Putamen (tissue), 1 donor: Measurements from ENCODE around the gene ADAT2.

Experiments used
- DNase-seq: peaks from one replicate; pipeline ENCODE4 v3.0.0-alpha.2; 2016; ENCODE audit warnings: low spot score

ADAT2 gene

DNA sequence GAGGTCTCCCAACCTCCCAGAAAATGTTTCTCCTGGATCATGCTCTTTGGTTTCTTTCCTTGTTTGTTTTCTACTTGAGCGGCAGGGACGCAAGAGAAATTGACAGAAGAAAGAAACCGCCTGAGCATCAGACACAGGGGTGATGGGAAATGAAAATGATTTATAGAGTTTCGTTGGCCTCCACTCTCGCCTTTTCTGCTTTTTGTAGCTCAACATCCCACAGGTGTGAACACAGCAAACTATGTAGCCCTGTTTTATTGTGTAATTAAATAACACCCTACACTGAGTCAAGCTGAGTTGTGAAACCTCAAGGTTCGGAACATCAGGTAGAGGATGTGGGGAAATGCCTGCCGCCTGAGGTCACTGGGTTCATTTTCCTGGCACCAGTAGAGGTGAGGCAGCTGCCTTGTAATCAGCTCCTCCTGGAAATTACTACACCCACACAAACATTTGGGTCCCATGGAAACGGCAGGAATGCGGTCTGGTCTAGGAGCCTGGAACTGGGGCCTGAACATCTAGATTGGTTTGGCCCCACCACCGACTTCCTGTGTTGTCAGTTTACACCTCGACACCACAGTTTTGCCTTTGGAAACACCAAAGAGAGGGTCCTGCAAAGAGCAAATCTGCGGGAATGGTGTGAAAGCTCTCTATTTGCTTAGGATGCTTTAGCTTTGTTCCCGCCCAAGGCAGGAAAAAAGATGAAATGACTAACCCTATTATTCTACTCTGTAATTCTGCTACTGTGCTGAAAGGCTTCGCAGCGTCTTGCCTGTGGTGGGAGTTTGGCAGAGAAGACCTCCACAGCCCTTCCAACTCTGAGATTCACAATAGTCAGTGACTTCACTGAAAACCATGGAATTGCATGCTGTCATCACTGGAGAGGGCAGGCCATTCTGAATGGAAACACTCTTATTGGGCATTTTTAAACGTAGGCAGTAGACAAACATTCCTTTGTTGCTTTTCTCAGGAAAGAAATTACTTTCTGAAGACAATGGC lies 53.0 kb downstream of the ADAT2 start:
- no peak for DNase-seq

DNA sequence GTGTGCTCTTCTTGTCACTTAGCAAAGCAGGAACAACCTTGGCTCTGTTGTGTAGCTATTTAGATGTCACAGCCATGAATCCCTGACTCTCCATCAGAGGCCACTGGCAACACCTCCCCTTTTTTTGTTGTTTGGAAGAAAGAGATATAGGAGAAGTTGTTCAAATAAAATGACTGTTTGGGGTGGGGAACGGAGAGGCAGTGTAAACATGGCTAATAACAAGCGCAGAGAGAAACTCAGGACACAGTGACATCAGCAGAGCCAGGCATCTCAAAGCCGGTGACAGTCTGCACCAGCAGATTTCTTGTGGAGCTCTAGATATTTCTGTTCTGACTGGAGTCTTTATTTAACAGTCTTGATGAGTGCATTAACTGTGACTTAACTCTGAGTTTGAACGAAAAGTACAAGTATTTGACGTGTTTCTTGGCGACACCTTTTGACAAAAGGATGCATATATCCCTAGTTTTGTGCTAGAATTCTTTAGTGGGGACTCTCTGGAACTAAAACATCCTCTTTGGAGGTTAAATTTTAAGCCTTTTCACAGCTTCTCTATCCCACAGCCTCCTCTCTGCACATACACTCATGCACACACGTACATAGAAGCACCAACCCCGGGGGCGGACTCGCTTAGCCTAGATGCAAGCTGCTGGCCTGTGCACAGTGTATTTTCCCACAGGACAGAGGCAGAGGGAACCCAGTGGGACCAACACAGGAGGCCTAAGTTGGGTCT lies 53.8 kb downstream of the ADAT2 start:
- DNase-seq: no peak

DNA sequence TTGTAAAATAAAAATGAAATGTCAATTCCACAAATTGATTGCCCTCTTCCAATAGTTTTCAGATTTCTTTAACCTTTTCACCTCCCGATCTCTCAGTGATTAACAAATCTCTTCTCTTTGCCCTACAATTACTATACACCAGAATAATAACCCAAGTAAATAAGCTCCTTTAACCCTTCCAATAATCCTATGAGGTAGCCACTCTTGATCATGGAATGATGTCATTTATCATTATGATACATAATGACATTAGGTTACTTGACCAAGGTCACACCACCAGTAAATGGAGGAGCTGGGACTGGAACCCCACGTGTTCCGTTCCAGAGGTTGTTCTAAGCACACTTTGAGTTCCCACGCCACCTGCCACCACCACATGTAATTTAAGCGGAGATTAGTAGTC lies 54.8 kb downstream of the ADAT2 start:
- DNase-seq: no peak

DNA sequence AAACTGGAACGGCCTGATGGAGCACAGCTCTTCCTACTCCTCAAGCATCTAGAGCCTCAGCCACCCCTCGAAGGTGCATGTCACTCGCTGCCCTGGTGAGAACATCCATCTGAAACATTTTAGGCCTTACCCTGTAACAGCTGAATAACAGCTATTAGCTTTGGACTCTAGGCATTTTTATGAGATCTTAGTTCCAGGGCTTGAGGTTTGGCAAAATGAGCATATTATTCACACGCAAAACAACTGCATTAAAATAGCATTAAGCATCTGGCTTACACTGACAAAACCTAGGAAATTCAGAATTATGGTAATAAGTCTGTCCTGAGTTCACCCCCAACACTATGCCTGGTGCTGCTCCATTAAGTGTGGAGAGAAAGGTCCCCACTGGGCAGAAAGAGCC lies 56.1 kb downstream of the ADAT2 start:
- DNase-seq: no peak

DNA sequence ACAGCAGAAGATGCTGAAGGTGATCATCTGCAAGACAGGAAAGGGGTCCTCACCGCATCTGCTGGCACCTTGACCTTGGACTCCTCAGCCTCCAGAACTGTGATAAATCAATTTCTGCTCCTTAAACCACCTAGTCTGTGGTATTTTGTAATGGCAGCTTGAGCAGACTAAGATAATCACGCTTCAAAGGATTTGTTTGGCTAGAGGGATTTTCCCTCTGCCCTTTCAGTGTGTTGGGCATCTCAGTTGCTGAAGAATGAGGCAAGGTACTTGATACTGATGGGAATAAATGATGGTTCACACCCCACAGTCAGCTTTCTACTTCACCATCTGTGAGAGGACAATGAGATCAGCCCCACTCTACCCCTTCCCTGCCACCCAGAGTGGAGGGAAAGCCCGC lies 60.2 kb downstream of the ADAT2 start:
- no peak for DNase-seq

DNA sequence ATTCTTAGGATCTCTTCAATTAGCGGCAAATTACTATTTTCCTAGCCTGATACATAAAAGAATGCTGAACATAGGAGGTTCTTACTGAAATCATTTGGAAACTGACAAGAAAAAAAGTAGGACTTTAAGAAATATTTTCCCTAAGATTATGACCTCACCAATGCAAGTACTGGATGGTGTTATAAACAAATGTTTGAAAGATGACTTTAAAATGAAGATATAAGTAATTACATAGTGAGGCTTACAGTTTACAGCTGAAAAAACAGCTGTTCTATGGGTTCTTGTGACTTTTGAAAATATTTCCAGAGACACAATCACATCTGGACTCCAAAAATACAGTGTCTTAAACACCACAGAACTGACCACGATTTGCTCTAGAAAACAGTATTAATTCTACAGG lies 64.9 kb downstream of the ADAT2 start:
- DNase-seq: no peak

DNA sequence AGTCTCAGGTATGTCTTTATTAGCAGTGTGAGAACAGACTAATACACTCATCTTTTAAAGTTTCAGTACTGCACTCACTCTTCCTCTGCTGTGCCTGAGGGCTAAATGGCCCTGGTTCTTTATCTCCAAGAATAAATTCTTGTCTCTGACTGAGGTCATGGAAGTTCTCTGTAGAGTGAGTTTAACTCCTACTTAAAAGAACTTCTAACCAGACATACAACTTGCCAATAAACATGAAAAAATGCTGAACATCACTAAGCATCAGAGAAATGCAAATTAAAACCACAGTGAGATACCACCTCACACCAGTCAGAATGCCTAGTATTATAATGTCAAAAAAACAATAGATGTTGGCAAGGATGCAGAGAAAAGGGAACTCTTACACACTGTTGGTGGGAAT lies 73.6 kb downstream of the ADAT2 start:
- DNase-seq: no peak

DNA sequence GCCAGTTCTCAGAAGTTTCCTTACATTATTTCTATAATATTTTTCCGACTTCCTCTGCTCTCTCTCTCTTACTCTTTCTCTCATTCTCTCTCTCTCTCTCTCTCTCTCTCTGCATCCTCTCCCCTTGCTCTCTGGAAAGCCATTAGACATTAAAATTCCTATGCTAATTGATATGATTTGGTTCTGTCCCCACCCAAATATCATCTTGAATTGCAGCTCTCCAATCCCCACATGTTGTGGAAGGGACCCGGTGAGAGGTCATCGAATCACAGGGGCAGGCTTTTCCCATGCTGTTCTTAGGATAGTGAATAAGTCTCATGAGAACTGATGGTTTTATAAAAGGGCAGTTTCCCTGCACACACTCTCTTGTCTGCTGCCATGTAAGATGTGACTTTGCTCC lies 74.1 kb downstream of the ADAT2 start:
- no peak for DNase-seq

DNA sequence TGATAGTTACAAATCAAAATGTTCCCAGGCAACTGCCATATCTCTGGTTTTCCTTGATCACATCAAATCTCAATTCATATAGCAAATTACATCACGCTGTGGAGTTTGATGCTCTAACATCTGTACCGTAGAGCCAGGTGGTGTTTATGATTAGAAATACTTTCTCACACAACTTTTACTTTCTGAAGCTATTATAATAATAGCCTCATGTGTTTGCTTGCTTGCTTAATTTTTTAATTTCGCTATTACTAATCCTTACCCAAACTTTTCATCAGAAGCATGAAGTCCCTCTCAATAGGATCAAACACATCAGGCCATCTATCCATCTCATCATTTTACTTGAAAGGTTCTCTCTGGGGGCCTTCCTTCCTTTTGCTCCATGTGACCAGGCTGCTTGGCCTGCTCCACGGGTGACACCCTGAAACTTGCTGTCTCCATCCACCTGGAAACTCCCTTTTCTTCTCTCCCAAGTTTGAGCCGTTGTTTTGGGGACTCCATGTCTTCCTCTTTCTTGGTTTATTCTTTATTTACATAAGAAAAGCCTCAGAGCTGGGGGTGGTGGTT lies 75.4 kb downstream of the ADAT2 start:
- no peak for DNase-seq

DNA sequence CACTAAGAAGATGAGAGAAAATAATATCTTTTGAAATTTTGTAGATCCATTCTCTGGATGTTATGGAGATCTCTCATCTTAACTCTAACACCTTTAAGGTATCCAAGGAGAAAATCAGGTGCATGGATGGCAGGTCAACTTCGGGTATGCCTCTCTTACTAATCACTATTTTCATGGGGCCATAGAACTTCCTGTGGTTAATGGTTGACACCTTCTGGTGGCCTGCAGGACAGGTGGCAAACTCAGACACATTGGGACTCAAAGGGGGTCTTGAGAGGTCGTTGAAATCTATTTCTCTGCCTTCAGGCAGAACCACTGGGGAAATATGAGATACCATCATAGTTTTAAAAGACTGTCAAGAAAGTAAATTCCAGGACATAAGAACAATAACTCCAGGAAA lies 76.5 kb downstream of the ADAT2 start:
- no peak for DNase-seq
